GM12878 (cell line): Measurements from ENCODE around the gene GID8. TPM values are rescaled to one million over a fixed set of nuclear protein-coding genes. Genes with fewer than 3 reads are reported as not detected.

Experiments
- ATAC-seq: fragments of 200-7000 bp; cut with Tn5 transposase; 3 replicates; pipeline ENCODE4 v1.9.1; 2020; ENCODE audit warnings: mild to moderate bottlenecking, moderate library complexity
- BruUV-seq: library from RNA; stranded (reverse); fragments of 400-500 nt; replicated peaks from 2 replicates; lab custom pipeline; 2021; lab: Mats Ljungman, UMichigan
- CTCF ChIA-PET: fragments of 300-600 bp; sonication (Branson Sonifier 250); formaldehyde crosslinking; extraction: SDS; loops from one replicate; lab custom pipeline; 2021; ENCODE audit warnings: inconsistent platforms; lab: Yijun Ruan, JAX
- POLR2A ChIA-PET: fragments of 350-600 bp; formaldehyde crosslinking; extraction: SDS; loops from one replicate; lab custom pipeline; 2021; ENCODE audit warnings: inconsistent platforms; lab: Charles Lee
- RAD21 ChIA-PET: fragments of 300-600 bp; sonication (Branson Sonifier 250); formaldehyde crosslinking; loops from one replicate; lab custom pipeline; 2023; ENCODE audit warnings: antibody characterized with exemption; ENCODE audit not compliant: unreplicated experiment; lab: Charles Lee
- SMC1A ChIA-PET: fragments of 300-600 bp; sonication (Branson Sonifier 250); formaldehyde crosslinking; loops from one replicate; lab custom pipeline; 2023; ENCODE audit not compliant: unreplicated experiment, uncharacterized antibody; lab: Charles Lee
- DNase-seq: peaks from one replicate; pipeline ENCODE4 v3.0.0-alpha.2; 2011; ENCODE audit warnings: low read depth, low spot score
- FAIRE-seq: peaks from 3 replicates; lab custom pipeline; 2011; peaks lifted over from hg19 to GRCh38; lab: Jason Lieb, UNC
- H2AFZ ChIP-seq: 2 replicates; pipeline ENCODE4 v1.6.0; 2011; ENCODE audit warnings: low read depth, low read length, control low read depth; ENCODE audit not compliant: control insufficient read depth
- H3K27ac ChIP-seq: 2 replicates; pipeline ENCODE4 v1.5.1; 2011; ENCODE audit warnings: control low read depth; ENCODE audit not compliant: control insufficient read depth, insufficient read depth
- H3K27me3 ChIP-seq, 2 experiments: replicated peaks in 1 of 2; 2 replicates each; pipeline versions ENCODE4 v1.6.0 to v1.6.1; 2011; ENCODE audit warnings: low read length in 1 of 2; ENCODE audit not compliant: control insufficient read depth in 2 of 2, insufficient read depth in 2 of 2
- H3K36me3 ChIP-seq, 2 experiments: 2 replicates each; pipeline ENCODE4 v1.5.1; 2011; ENCODE audit warnings: low read length in 1 of 2; ENCODE audit not compliant: control insufficient read depth in 2 of 2, insufficient read depth in 2 of 2
- H3K4me1 ChIP-seq: 2 replicates; pipeline ENCODE4 v1.6.1; 2011; ENCODE audit warnings: mild to moderate bottlenecking, low read length, moderate library complexity, mixed read lengths; ENCODE audit not compliant: control insufficient read depth, insufficient read depth
- H3K4me2 ChIP-seq: 2 replicates; pipeline ENCODE4 v1.6.0; 2011; ENCODE audit warnings: control low read depth; ENCODE audit not compliant: control insufficient read depth, insufficient read depth
- H3K4me3 ChIP-seq: fragments of 200-600 bp; sonication (generic); 2 replicates; pipeline ENCODE4 v1.5.1; 2016
- H3K79me2 ChIP-seq: 2 replicates; pipeline ENCODE4 v1.6.0; 2011; ENCODE audit warnings: low read length; ENCODE audit not compliant: control insufficient read depth, insufficient read depth
- H3K9ac ChIP-seq: 2 replicates; pipeline ENCODE4 v1.8.0; 2011; ENCODE audit warnings: low read length, control low read depth, mixed read lengths; ENCODE audit not compliant: control insufficient read depth, insufficient read depth
- H3K9me3 ChIP-seq: replicated peaks from 3 replicates; pipeline ENCODE4 v1.5.1; 2011; ENCODE audit warnings: mild to moderate bottlenecking, low read length; ENCODE audit not compliant: control insufficient read depth, insufficient read depth
- H4K20me1 ChIP-seq: 2 replicates; pipeline ENCODE4 v1.6.0; 2011; ENCODE audit not compliant: control insufficient read depth, insufficient read depth
- BCL11A ChIP-seq: IDR thresholded peaks from 2 replicates; pipeline ENCODE4 v1.6.1; 2011; ENCODE audit warnings: low read depth, low read length
- BHLHE40 ChIP-seq, 2 experiments: fragments of 450-650 bp in 1 of 2; IDR thresholded peaks; 2 replicates each; pipeline ENCODE4 v1.6.1; 2011 to 2017; ENCODE audit warnings: low read depth in 2 of 2, borderline replicate concordance in 1 of 2, improper control_type of control experiment in 1 of 2, low read length in 1 of 2, mild to moderate bottlenecking in 1 of 2
- EP300 ChIP-seq, 2 experiments: fragments of 150-350 bp in 1 of 2; IDR thresholded peaks; 2 replicates each; pipeline ENCODE4 v1.6.1; 2011 to 2012; ENCODE audit warnings: low read depth in 2 of 2, low read length in 2 of 2, borderline replicate concordance in 1 of 2, improper control_type of control experiment in 1 of 2, inconsistent platforms in 1 of 2; ENCODE audit not compliant: control insufficient read depth in 1 of 2
- GATAD2B ChIP-seq: fragments of 450-650 bp; conservative IDR thresholded peaks from 2 replicates; pipeline ENCODE4 v1.6.1; 2017; ENCODE audit warnings: low read depth, mild to moderate bottlenecking, moderate library complexity
- HDAC2 ChIP-seq: fragments of 200-600 bp; sonication (generic); IDR thresholded peaks from 2 replicates; pipeline ENCODE4 v1.6.1; 2017
- IKZF1 ChIP-seq: fragments of 450-650 bp; conservative IDR thresholded peaks from 2 replicates; pipeline ENCODE4 v1.6.1; 2017; ENCODE audit warnings: antibody characterized with exemption, mild to moderate bottlenecking
- LARP7 ChIP-seq: fragments of 450-650 bp; IDR thresholded peaks from 2 replicates; pipeline ENCODE4 v1.6.1; 2017; ENCODE audit warnings: mild to moderate bottlenecking
- MEF2B ChIP-seq: fragments of 450-650 bp; IDR thresholded peaks from 2 replicates; pipeline ENCODE4 v1.6.1; 2018; ENCODE audit warnings: mild to moderate bottlenecking, moderate library complexity; ENCODE audit not compliant: partially characterized antibody, poor library complexity, severe bottlenecking
- MTA2 ChIP-seq: fragments of 450-650 bp; IDR thresholded peaks from 2 replicates; pipeline ENCODE4 v1.6.1; 2016; ENCODE audit warnings: low read depth, mild to moderate bottlenecking, moderate library complexity
- MYC ChIP-seq: IDR thresholded peaks from 2 replicates; pipeline ENCODE4 v1.6.1; 2011; ENCODE audit warnings: mild to moderate bottlenecking, low read length, moderate library complexity, inconsistent platforms; ENCODE audit not compliant: insufficient read depth, insufficient replicate concordance, insufficient read length, severe bottlenecking
- NR2F1 ChIP-seq: fragments of 450-650 bp; conservative IDR thresholded peaks from 2 replicates; pipeline ENCODE4 v1.6.1; 2017; ENCODE audit warnings: mild to moderate bottlenecking
- RCOR1 ChIP-seq: conservative IDR thresholded peaks from 2 replicates; pipeline ENCODE4 v1.6.1; 2012; ENCODE audit warnings: low read depth, low read length, improper control_type of control experiment
- ZBTB33 ChIP-seq: fragments of 450-650 bp; IDR thresholded peaks from 2 replicates; pipeline ENCODE4 v1.6.1; 2017; ENCODE audit warnings: mild to moderate bottlenecking
- WGBS: methylation state at CpG from one replicate; pipeline ENCODE4 v1.1.6; 2016; ENCODE audit warnings: low lambda C conversion rate; ENCODE audit not compliant: insufficient replicate concordance, insufficient coverage; ENCODE audit errors: missing lambda C conversion rate; 5-methylcytosine and 5-hydroxymethylcytosine counted together
- in situ Hi-C: fragments of 300-500 bp; cut with MboI; formaldehyde crosslinking; loops from 9 replicates; pipeline ENCODE4 v1.14.3; 2018; ENCODE audit warnings: mixed read lengths
- intact Hi-C: fragments of 100-400 bp; cut with micrococcal nuclease; formaldehyde crosslinking; loops from one replicate; pipeline ENCODE4 v1.14.2; 2022; ENCODE audit not compliant: unreplicated experiment
- polyA plus RNA-seq, 11 experiments: library from polyadenylated mRNA; depleted of rRNA in 4 of 11; unstranded in 6 of 11; stranded (reverse) in 5 of 11; fragments of >200 nt; fragmentation: Nextera tagmentation in 4 of 11; fragmentation: Illumina TruSeq in 1 of 11; extraction: Ambion mirVana in 4 of 11; extraction: Trizol in 1 of 11; gene quantifications; 1 replicate in 1 of 11; 2 replicates in 10 of 11; pipeline versions ENCODE4 v1.2.1 to v1.2.3, GENCODE V29; 2011 to 2016; ENCODE audit warnings: inconsistent platforms in 2 of 11, missing spikeins in 2 of 11, low read depth in 1 of 11
- total RNA-seq, 4 experiments: library from RNA; depleted of rRNA in 3 of 4; stranded (reverse); fragments of >200 nt in 3 of 4; fragmentation: Illumina TruSeq in 1 of 4; extraction: Trizol in 1 of 4; gene quantifications; 2 replicates each; pipeline versions ENCODE4 v1.2.1 to v1.2.3, GENCODE V29; 2013 to 2021
- TF ChIP-seq, protein P1 (sequence below): fragments of 450-650 bp; IDR thresholded peaks from 2 replicates; pipeline ENCODE4 v1.6.1; 2017; ENCODE audit warnings: mild to moderate bottlenecking, moderate library complexity

The GID8 gene
- total and polyA plus RNA-seq, 10 of the 15 experiments (the other 5 are each of a cell fraction or from before 2014, with no cell fraction given): 12.0 to 33.8 (median 22.2) TPM

DNA sequence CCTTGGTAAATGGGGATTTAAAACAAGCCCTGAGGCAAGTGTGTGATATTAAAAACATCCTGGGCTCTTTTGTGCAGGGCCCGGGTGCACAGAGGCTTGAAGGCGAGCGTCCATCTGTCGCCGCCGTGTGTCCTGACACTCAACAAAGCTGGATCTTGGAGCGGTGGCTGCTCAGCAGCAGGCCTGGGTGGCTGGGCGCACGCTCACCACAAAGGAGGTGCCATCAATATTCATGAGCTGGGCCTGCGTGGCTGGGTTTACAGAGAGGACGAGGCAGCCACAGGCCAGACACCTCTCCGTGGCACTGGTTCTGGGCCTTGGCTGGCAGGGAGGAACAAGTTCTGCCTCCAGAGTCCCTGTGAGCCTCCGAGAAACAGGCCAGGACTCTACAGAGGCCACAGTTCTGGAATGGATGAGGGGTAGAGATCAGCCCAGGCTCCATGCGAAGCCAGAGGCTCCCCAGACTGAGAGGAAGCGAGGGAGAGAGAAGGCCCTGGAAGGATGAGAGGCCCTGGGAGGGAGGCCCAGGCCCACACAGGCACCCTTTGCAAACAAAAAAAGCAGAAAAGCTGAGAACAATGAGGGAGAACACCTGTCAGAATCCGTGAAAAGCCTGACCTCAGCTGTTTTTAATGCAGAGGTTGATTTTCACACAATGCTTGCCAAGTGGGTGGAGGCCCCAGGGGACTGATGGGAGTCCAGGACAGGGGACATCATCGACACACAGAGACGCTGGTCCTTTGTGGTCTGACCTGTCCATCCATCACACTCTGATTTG lies 46.9 kb downstream of the GID8 start:
- Histone ChIP-seq H3K4me1 (peaks cover 13% of the 10 kb centered on the region), H3K4me3 (no peak overlapping the region)
- ATAC-seq (no peak; the same call in 2 of the 3 replicates), FAIRE-seq (no peak)
- TF ChIP-seq IKZF1: peak; percentile 40; the same call in 1 of the 2 replicates
- TF ChIP-seq RCOR1: no peak
- TF ChIP-seq, protein P1, sequence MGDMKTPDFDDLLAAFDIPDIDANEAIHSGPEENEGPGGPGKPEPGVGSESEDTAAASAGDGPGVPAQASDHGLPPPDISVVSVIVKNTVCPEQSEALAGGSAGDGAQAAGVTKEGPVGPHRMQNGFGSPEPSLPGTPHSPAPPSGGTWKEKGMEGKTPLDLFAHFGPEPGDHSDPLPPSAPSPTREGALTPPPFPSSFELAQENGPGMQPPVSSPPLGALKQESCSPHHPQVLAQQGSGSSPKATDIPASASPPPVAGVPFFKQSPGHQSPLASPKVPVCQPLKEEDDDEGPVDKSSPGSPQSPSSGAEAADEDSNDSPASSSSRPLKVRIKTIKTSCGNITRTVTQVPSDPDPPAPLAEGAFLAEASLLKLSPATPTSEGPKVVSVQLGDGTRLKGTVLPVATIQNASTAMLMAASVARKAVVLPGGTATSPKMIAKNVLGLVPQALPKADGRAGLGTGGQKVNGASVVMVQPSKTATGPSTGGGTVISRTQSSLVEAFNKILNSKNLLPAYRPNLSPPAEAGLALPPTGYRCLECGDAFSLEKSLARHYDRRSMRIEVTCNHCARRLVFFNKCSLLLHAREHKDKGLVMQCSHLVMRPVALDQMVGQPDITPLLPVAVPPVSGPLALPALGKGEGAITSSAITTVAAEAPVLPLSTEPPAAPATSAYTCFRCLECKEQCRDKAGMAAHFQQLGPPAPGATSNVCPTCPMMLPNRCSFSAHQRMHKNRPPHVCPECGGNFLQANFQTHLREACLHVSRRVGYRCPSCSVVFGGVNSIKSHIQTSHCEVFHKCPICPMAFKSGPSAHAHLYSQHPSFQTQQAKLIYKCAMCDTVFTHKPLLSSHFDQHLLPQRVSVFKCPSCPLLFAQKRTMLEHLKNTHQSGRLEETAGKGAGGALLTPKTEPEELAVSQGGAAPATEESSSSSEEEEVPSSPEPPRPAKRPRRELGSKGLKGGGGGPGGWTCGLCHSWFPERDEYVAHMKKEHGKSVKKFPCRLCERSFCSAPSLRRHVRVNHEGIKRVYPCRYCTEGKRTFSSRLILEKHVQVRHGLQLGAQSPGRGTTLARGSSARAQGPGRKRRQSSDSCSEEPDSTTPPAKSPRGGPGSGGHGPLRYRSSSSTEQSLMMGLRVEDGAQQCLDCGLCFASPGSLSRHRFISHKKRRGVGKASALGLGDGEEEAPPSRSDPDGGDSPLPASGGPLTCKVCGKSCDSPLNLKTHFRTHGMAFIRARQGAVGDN: 0 out of 2 replicates have a peak, but pooled peaks have one; percentile 16
- peak; percentile 89 for TF ChIP-seq MEF2B
- peak; percentile 43; the same call in 1 of the 2 replicates for TF ChIP-seq MTA2
- peak in 1 of 2 experiments; percentile 20; a peak in 1 of 4 replicates for TF ChIP-seq BHLHE40 (IDR thresholded peaks at IDR 0.05; ENCODE audit: borderline replicate concordance in 1 of 2, low read depth in 2 of 2, low read length in 1 of 2)
- TF ChIP-seq EP300 (IDR thresholded peaks at IDR 0.05; ENCODE audit: borderline replicate concordance in 1 of 2, control insufficient read depth in 1 of 2, low read depth in 2 of 2, low read length in 2 of 2): peak in 1 of 2 experiments; percentile 27; a peak in 1 of 4 replicates
- TF ChIP-seq MYC: no peak
- no peak for TF ChIP-seq BCL11A
- TF ChIP-seq NR2F1: peak; percentile 48; the same call in 1 of the 2 replicates
- TF ChIP-seq LARP7: no peak
- 0 out of 2 replicates have a peak, but pooled peaks have one; percentile 44 for TF ChIP-seq ZBTB33
- TF ChIP-seq HDAC2: no peak
- no peak; the same call in 1 of the 2 replicates for TF ChIP-seq GATAD2B
- TF ChIP-seq, all 136 proteins: peak for 8
- DNase-seq: no peak
- H3K27ac ChIP-seq: no peak overlapping the region
- no peak overlapping the region for H3K4me2 ChIP-seq
- POLR2A ChIA-PET: interaction anchor here (1.3 kb wide), 1 partner anchor 26 kb away, joined by 9 read pairs; no protein-coding TSS in a partner anchor
- H3K27me3 ChIP-seq: peaks cover 0 to 11% of the 10 kb centered on the region in 2 experiments; a peak in 3 of 4 replicates
- CTCF ChIA-PET: interaction anchor here (1.1 to 1.4 kb wide), 7 partner anchors 14 to 162 kb away, joined by 3 to 5 read pairs (median 3); no protein-coding TSS in a partner anchor
- no peaks in the 10 kb centered on the region for H3K36me3 ChIP-seq
- 45% methylated on average over 18 of the region's 18 CpGs for WGBS
- BruUV-seq: no TSS peak
- SMC1A ChIA-PET: interaction anchor here (0.9 to 1.4 kb wide), 3 partner anchors 9 to 26 kb away, joined by 3 to 7 read pairs (median 3); no protein-coding TSS in a partner anchor
- no peak overlapping the region for H2AFZ ChIP-seq
- in situ Hi-C loops (no loop called here), intact Hi-C loops (no loop called here)
- RAD21 ChIA-PET: interaction anchor here (0.9 to 1.0 kb wide), 4 partner anchors 13 to 31 kb away, joined by 3 to 5 read pairs (median 4); no protein-coding TSS in a partner anchor
- no peaks in the 10 kb centered on the region for H3K9me3 ChIP-seq
- H3K79me2 ChIP-seq: no peaks in the 10 kb centered on the region
- peaks cover 6% of the 10 kb centered on the region; the same call in 1 of the 2 replicates for H4K20me1 ChIP-seq
- no peak overlapping the region for H3K9ac ChIP-seq
